Gastrocnemius medialis (tissue), 4 donors: ENCODE results near the gene TMEM52. TPM values are rescaled to one million over a fixed set of nuclear protein-coding genes. Genes with fewer than 3 reads are reported as not detected.

Source experiments
- ATAC-seq, 2 donors: fragments of 150-250 bp; one replicate each; pipeline ENCODE4 v1.9.1; 2016
- DNase-seq, 2 donors: peaks; one replicate each; pipeline ENCODE4 v3.0.0-alpha.2; 2019
- H3K27ac ChIP-seq, 4 donors: fragments of 200-600 bp; sonication (generic); 1 replicate in 1 of 4; 2 replicates in 3 of 4; pipeline ENCODE4 v1.5.1; 2016 to 2018; ENCODE audit warnings: mild to moderate bottlenecking in 2 of 4, moderate library complexity in 1 of 4
- H3K27me3 ChIP-seq, 3 donors: fragments of 200-600 bp; sonication (generic) in 2 of 3; 1 replicate in 1 of 3; 2 replicates in 2 of 3; pipeline versions ENCODE4 v1.5.1 to v1.6.0; 2016 to 2019; ENCODE audit warnings: mild to moderate bottlenecking in 1 of 3, moderate library complexity in 1 of 3
- H3K36me3 ChIP-seq, 2 donors: fragments of 200-600 bp; sonication (generic) in 1 of 2; one replicate each; pipeline ENCODE4 v1.5.1; 2017 to 2018
- H3K4me1 ChIP-seq, 2 donors: fragments of 200-600 bp; sonication (generic) in 1 of 2; one replicate each; pipeline ENCODE4 v1.5.1; 2016 to 2017; ENCODE audit warnings: mild to moderate bottlenecking in 2 of 2
- H3K4me3 ChIP-seq, 4 donors: fragments of 200-600 bp; sonication (generic) in 3 of 4; 1 replicate in 1 of 4; 2 replicates in 3 of 4; pipeline ENCODE4 v1.5.1; 2016 to 2019; ENCODE audit warnings: mild to moderate bottlenecking in 2 of 4
- H3K9me3 ChIP-seq, 3 donors: fragments of 200-600 bp; sonication (generic) in 2 of 3; 1 replicate in 1 of 3; 2 replicates in 2 of 3; pipeline ENCODE4 v1.5.1; 2016 to 2019
- POLR2A ChIP-seq, 2 donors: fragments of 450-650 bp; IDR thresholded peaks; one replicate each; pipeline ENCODE4 v1.6.1; 2017; ENCODE audit warnings: antibody characterized with exemption in 2 of 2, mild to moderate bottlenecking in 2 of 2, moderate library complexity in 2 of 2
- in situ Hi-C, 4 donors: fragments of 200-750 bp; cut with MboI; loops; one replicate each; pipeline versions ENCODE4 v1.15.0 to v1.8.0; 2017; ENCODE audit warnings: low sequenced_read_pairs in 4 of 4
- intact Hi-C: fragments of 100-400 bp; cut with DNase I; formaldehyde crosslinking; loops from one replicate; pipeline ENCODE4 v1.15.1; 2023; ENCODE audit warnings: low total_unique reads
- total RNA-seq, 4 donors: library from RNA; depleted of rRNA; stranded (reverse); fragments of >200 nt; gene quantifications; one replicate each; pipeline versions ENCODE4 v1.1.0 to v1.2.3, GENCODE V29; 2016
- TF ChIP-seq, protein P1 (sequence below), 5 experiments: fragments of 450-650 bp in 3 of 5; fragments of 200-600 bp in 2 of 5; sonication (generic) in 2 of 5; IDR thresholded peaks in 4 of 5; conservative IDR thresholded peaks in 1 of 5; 1 replicate in 4 of 5; 2 replicates in 1 of 5; pipeline ENCODE4 v1.5.1; 2016 to 2019; ENCODE audit warnings: antibody characterized with exemption in 5 of 5, mild to moderate bottlenecking in 3 of 5, moderate library complexity in 3 of 5

The TMEM52 gene
- total RNA-seq, 4 donors from 2014 or later: 43.3 to 155 (median 67.2) TPM

DNA sequence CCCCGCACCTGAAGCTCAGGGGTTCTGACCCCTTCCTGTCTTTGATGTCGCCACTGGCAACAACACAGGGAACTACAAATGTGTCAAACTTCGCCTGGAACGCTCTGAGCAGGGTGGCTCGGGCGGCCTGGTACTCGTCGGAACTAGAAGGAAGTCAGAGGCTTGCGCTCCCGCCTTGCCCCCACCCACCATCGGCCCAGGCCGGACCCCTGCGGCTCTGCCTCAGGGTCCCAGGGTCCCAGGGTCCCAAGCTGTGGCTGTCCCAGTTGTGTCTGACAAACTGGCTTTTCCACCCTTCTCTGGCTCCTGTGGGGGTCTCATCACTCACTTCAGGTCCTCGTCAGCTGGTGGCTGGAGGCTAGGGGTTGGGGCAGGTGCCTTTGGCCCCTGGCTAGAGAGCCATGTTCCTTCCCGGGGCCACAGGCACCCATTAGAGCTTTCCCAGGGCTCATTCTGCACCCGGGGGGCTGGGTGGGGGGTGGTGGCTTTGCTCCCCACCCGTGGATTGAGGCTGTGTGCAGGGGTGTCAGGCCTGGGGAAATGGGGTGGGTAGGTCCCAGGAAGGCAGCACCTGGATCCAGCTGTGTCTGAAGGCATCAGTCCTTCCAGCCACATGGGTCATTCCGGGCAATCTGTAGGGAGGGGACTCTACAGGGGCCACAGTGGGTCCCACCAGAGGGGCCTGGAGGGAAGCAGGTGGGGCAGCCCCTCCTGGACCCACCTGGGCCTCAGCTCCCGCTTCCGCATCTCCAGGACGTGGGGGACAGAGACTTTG lies 8.0 kb upstream of the TMEM52 start:
- in situ Hi-C loops: no loop called here
- ATAC-seq: no peak
- Histone ChIP-seq H3K4me1 (no peaks in the 10 kb centered on the region), H3K4me3 (no peak overlapping the region), H3K27ac (no peak overlapping the region), H3K27me3 (no peaks in the 10 kb centered on the region), H3K36me3 (no peaks in the 10 kb centered on the region), H3K9me3 (no peaks in the 10 kb centered on the region)
- TF ChIP-seq, protein P1, sequence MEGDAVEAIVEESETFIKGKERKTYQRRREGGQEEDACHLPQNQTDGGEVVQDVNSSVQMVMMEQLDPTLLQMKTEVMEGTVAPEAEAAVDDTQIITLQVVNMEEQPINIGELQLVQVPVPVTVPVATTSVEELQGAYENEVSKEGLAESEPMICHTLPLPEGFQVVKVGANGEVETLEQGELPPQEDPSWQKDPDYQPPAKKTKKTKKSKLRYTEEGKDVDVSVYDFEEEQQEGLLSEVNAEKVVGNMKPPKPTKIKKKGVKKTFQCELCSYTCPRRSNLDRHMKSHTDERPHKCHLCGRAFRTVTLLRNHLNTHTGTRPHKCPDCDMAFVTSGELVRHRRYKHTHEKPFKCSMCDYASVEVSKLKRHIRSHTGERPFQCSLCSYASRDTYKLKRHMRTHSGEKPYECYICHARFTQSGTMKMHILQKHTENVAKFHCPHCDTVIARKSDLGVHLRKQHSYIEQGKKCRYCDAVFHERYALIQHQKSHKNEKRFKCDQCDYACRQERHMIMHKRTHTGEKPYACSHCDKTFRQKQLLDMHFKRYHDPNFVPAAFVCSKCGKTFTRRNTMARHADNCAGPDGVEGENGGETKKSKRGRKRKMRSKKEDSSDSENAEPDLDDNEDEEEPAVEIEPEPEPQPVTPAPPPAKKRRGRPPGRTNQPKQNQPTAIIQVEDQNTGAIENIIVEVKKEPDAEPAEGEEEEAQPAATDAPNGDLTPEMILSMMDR (IDR thresholded peaks at IDR 0.05 in 4 of 5, conservative IDR thresholded peaks at IDR 0.05 in 1 of 5): no peak
- no peak for DNase-seq
- intact Hi-C loops: no loop called here

DNA sequence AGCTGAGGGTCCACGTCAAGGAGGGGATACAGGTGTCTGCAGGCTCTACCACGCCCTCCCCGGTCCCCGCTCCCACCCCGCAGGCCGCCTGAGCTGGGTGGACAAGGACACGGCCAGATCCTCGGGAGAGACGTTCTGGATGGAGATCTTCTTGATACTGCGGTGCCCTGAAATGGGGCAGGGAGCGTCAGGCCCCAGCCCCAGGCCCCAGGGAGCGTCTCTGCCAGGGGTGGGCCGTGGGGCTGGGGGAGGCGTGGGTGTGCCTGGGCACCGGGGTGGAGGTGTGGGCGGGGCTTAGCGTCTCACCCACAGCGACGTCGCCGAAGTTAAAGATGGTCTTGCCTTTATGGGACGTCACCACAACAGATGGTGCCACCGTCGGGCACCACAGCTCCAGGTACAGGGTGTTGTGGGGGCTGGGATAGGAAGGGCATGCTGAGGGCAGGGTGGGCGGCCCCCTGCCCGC lies 7.3 kb upstream of the TMEM52 start:
- in situ Hi-C loops (no loop called here), intact Hi-C loops (no loop called here)
- no peak for DNase-seq
- H3K4me1 ChIP-seq: no peaks in the 10 kb centered on the region
- no peak for TF ChIP-seq POLR2A (IDR thresholded peaks at IDR 0.05)
- TF ChIP-seq, protein P1 (IDR thresholded peaks at IDR 0.05 in 4 of 5, conservative IDR thresholded peaks at IDR 0.05 in 1 of 5): no peak
- H3K27ac ChIP-seq: no peak overlapping the region
- H3K9me3 ChIP-seq: no peaks in the 10 kb centered on the region
- H3K4me3 ChIP-seq: no peak overlapping the region
- H3K27me3 ChIP-seq: no peaks in the 10 kb centered on the region
- no peak for ATAC-seq
- H3K36me3 ChIP-seq: no peaks in the 10 kb centered on the region

DNA sequence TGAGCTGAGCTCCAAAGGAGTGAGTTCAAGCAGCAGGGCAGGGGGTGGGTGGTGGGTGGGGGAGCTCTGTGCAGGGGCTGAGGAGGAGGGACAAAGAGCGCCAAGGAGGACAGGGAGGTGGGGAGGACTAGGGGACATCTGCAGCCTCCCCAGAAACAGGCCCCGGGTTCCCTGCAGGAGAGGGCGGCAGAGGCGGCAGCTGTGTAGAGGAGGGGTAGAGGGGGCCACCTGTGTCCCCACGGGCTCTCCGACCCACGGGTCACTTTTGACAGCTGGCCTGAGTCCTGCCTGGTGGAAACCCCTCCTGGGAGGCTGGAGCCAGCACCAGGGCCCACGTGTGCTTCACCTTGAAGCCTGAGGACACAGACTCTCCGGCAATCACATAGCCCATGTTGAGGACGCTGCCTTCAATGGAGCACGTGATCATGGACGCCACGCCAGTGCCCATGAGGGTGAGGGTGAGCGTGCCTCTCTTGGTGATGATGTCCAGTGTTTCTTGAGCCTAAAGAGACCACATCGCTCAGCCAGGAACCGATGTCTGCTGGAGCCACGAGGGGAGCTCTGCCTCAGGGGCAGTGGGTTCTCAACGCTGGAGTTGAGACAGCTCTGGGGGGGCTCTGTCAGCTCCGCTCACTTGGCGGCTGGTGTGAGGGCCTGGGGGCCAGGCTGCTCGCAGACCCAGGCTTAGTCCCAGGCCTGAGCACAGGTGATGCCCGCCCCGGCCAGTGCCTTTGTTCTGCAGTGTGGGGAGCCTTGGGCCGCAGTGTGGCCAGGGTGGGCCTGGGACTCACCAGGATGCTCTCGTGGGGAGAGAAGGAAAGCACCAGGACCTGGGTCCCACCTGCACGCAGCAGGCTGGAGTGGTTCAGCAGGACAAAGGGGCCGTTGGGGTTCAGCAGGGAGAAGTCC lies 6.6 kb upstream of the TMEM52 start:
- intact Hi-C loops (no loop called here), in situ Hi-C loops (no loop called here)
- H3K9me3 ChIP-seq: no peaks in the 10 kb centered on the region
- no peaks in the 10 kb centered on the region for H3K4me1 ChIP-seq
- no peaks in the 10 kb centered on the region for H3K27me3 ChIP-seq
- H3K36me3 ChIP-seq: no peaks in the 10 kb centered on the region
- H3K27ac ChIP-seq: no peak overlapping the region
- TF ChIP-seq, protein P1 (IDR thresholded peaks at IDR 0.05 in 4 of 5, conservative IDR thresholded peaks at IDR 0.05 in 1 of 5): no peak
- no peak for TF ChIP-seq POLR2A (IDR thresholded peaks at IDR 0.05)
- no peak for ATAC-seq
- no peak for DNase-seq
- H3K4me3 ChIP-seq: no peak overlapping the region

DNA sequence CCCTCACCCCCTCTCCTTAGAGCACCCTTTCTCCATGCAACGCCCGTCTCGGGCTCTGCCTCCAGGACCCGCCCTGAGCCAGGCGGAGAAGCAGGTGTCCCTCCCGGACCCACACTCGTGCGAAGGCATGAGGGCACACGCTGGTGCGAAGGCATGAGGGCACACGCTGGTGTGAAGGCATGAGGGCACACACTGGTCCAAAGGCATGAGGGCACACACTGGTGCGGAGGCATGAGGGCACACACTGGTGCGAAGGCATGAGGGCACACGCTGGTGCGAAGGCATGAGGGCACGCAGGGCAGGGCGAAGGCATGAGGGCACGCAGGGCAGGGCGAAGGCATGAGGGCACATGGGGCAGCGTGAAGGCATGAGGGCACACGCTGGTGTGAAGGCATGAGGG lies 5.8 kb upstream of the TMEM52 start:
- intact Hi-C loops: no loop called here

More for the DNA sequence above, 5.8 kb upstream of the TMEM52 start:
- H3K36me3 ChIP-seq: no peaks in the 10 kb centered on the region
- no peak overlapping the region for H3K27ac ChIP-seq
- ATAC-seq (no peak), DNase-seq (no peak)
- TF ChIP-seq POLR2A (IDR thresholded peaks at IDR 0.05): no peak
- TF ChIP-seq, protein P1 (IDR thresholded peaks at IDR 0.05 in 4 of 5, conservative IDR thresholded peaks at IDR 0.05 in 1 of 5): no peak
- no peaks in the 10 kb centered on the region for H3K4me1 ChIP-seq
- H3K27me3 ChIP-seq: no peaks in the 10 kb centered on the region
- in situ Hi-C loops: no loop called here
- H3K9me3 ChIP-seq: no peaks in the 10 kb centered on the region
- no peak overlapping the region for H3K4me3 ChIP-seq
